Upper lobe of left lung (tissue), 6 donors: Measurements from ENCODE around the gene METTL25B. TPM values are rescaled to one million over a fixed set of nuclear protein-coding genes. Genes with fewer than 3 reads are reported as not detected.
A peak's percentile ranks its signal among the peaks of the same experiment; 100 is the strongest.
"Not testable (repeated sequence)": the region's sequence is repeated elsewhere in the genome, so short reads cannot be mapped to it uniquely, and the experiment has no call there.

ENCODE experiments used
- ATAC-seq, 2 donors: fragments of 200-7000 bp; cut with Tn5 transposase; one replicate each; pipeline ENCODE4 v1.9.1; 2022; ENCODE audit warnings: mild to moderate bottlenecking in 2 of 2, moderate library complexity in 2 of 2; ENCODE audit not compliant: low FRiP score in 2 of 2
- DNase-seq, 2 donors: peaks; one replicate each; pipeline ENCODE4 v3.0.0-alpha.2; 2019 to 2020
- H3K27ac ChIP-seq, 4 donors: fragments of 200-600 bp; sonication (generic); one replicate each; pipeline ENCODE4 v1.5.1; 2016 to 2019
- H3K27me3 ChIP-seq, 4 donors: fragments of 200-600 bp; sonication (generic); one replicate each; pipeline ENCODE4 v1.5.1; 2017 to 2019
- H3K36me3 ChIP-seq, 4 donors: fragments of 200-600 bp; sonication (generic); one replicate each; pipeline ENCODE4 v1.5.1; 2016 to 2019
- H3K4me1 ChIP-seq, 4 donors: fragments of 200-600 bp; sonication (generic); one replicate each; pipeline ENCODE4 v1.5.1; 2018 to 2019
- H3K4me3 ChIP-seq, 4 donors: fragments of 200-600 bp; sonication (generic); one replicate each; pipeline ENCODE4 v1.5.1; 2017 to 2019; ENCODE audit warnings: mild to moderate bottlenecking in 2 of 4, moderate library complexity in 1 of 4
- H3K9me3 ChIP-seq, 4 donors: fragments of 200-600 bp; sonication (generic); one replicate each; pipeline ENCODE4 v1.5.1; 2018 to 2019
- CTCF ChIP-seq, 6 experiments: fragments of 450-650 bp in 4 of 6; fragments of 200-600 bp in 2 of 6; sonication (generic) in 2 of 6; IDR thresholded peaks; one replicate each; pipeline ENCODE4 v1.5.1; 2016 to 2019; ENCODE audit warnings: antibody characterized with exemption in 6 of 6
- EP300 ChIP-seq, 4 donors: sonication (generic); formaldehyde crosslinking; IDR thresholded peaks; one replicate each; pipeline ENCODE4 v1.5.1; 2017; ENCODE audit warnings: antibody characterized with exemption in 4 of 4, control low read depth in 2 of 4
- POLR2A ChIP-seq, 4 donors: fragments of 450-650 bp; IDR thresholded peaks; one replicate each; pipeline ENCODE4 v1.5.1; 2016 to 2017; ENCODE audit warnings: antibody characterized with exemption in 4 of 4, mild to moderate bottlenecking in 2 of 4
- POLR2AphosphoS5 ChIP-seq, 2 donors: sonication (generic); formaldehyde crosslinking; IDR thresholded peaks; one replicate each; pipeline ENCODE4 v1.5.1; 2017; ENCODE audit warnings: antibody characterized with exemption in 2 of 2
- WGBS, 2 donors: methylation state at CpG; one replicate each; pipeline ENCODE4 v1.1.5; 2017 to 2018; 5-methylcytosine and 5-hydroxymethylcytosine counted together
- total RNA-seq, 6 donors: library from RNA; depleted of rRNA in 4 of 6; stranded (reverse); fragments of >200 nt in 4 of 6; gene quantifications; one replicate each; pipeline versions ENCODE4 v1.1.0 to v1.2.1, GENCODE V29; 2016 to 2021
- donor health status: DM: no; HTN: no; CAD: no; lungs with moderate emphysema.
- donor health status: DM: no; HTN: yes; CAD: no; lungs with severe emphysema.

METTL25B gene
- total RNA-seq, 6 donors from 2014 or later = 23.4 to 131 (median 39.9) TPM

DNA sequence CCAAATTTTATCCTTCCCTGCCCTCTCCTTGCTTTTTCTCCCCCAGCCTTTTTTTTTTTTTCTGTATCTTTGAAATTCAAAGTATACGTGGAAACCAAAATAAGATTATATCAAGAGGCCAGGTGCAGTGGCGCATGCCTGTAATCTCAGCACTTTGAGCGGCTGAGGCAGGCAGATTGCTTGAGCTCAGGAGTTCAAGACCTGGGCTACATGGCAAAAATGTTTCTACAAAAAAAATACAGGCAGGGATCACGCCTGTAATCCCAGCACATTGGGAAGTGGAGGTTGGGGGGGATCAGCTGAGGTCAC is 32.5 kb downstream of the METTL25B start:
- H3K4me3 ChIP-seq = no peak overlapping the region
- TF ChIP-seq POLR2AphosphoS5 (IDR thresholded peaks at IDR 0.05) (no peak), EP300 (IDR thresholded peaks at IDR 0.05) (no peak), CTCF (IDR thresholded peaks at IDR 0.05) (no peak), POLR2A (IDR thresholded peaks at IDR 0.05) (no peak)
- H3K27ac ChIP-seq = no peak overlapping the region
- no peak for DNase-seq
- peaks cover 0 to 3% (median under 1%) of the 10 kb centered on the region in 4 donors for H3K4me1 ChIP-seq
- H3K27me3 ChIP-seq = no peaks in the 10 kb centered on the region
- H3K36me3 ChIP-seq = no peaks in the 10 kb centered on the region
- no peaks in the 10 kb centered on the region for H3K9me3 ChIP-seq
- no peak for ATAC-seq
- 71 to 83% methylated on average over 4 of the region's 4 CpGs for WGBS, 2 donors

DNA sequence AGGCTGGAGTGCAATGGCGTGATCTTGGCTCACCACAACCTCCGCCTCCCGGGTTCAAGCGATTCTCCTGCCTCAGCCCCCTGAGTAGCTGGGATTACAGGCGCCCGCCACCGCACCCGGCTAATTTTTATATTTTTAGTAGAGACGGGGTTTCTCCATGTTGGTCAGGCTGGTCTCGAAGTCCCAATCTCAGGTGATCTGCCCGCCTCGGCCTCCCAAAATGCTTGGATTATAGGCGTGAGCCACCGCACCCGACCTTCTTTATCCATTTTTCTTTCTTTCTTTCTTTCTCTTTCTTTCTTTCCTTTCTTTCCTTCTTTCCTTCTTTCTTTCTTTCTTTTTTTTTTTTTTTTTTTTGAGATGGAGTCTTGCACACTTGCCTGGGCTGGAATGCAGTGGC is 36.9 kb downstream of the METTL25B start:
- not testable (repeated sequence) for H3K9me3 ChIP-seq, DNase-seq, H3K27me3 ChIP-seq, H3K36me3 ChIP-seq, ATAC-seq, H3K4me3 ChIP-seq, H3K27ac ChIP-seq
- WGBS, 2 donors = 93 to 95% methylated on average over 15 of the region's 15 CpGs
- peaks cover 21 to 34% (median 25%) of the 10 kb centered on the region in 4 donors for H3K4me1 ChIP-seq

- no peak for ATAC-seq
- Histone ChIP-seq H3K36me3 (peaks cover 0 to 8% (median 2%) of the 10 kb centered on the region in 4 donors), H3K4me1 (peaks cover 21 to 40% (median 29%) of the 10 kb centered on the region in 4 donors), H3K9me3 (no peaks in the 10 kb centered on the region), H3K27me3 (no peaks in the 10 kb centered on the region), H3K27ac (peak overlapping the region in 1 of 4 donors; percentile 92), H3K4me3 (peak overlapping the region in 2 of 4 donors; percentile 83 to 93)
- no peak for TF ChIP-seq POLR2AphosphoS5 (IDR thresholded peaks at IDR 0.05)
- no peak for TF ChIP-seq CTCF (IDR thresholded peaks at IDR 0.05)
- no peak for TF ChIP-seq EP300 (IDR thresholded peaks at IDR 0.05)
- TF ChIP-seq POLR2A (IDR thresholded peaks at IDR 0.05) = no peak
- WGBS, 2 donors = 87 to 89% methylated on average over 1 to 5 of the region's 5 CpGs
- DNase-seq = no peak
These were observed 37.4 kb downstream of the METTL25B start for GRCh38 chr1:156765666-156766065.

DNA sequence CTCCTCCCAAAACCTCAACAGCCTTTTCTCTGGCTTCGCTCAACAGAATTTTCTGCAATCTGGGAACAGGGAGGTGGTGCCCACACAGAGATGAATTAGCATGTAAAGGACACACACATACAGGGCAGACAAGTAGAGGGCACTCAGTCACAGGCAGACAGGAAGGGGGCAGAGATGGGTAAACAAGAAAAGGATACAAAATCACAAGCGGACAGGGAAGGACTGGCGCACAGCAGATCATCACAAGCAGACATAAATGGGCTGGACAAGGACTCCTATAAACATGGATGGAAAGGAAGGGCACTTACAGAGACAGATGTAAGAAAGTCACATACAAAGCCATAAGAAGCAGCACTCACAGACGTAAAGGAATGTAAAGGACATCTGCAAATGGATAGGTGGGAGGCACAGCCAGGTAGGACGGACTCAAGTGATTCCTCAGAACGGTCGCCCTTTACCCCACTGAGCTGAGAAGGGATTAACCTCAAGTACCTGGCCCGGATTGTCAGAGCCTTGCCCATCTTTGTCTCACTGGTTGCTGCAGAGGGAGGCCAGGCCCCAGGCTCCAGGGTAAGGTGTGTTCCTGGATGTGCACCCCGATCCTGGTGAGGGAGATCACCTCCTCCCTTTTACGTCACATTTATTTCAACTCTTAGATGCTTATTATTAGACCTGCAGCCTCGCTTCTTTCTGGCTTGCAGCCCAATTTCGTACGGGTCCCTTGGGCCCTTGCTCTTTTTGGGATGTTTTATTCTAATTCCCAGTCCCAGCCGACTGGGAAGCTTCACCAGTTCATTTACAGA is 38.2 kb downstream of the METTL25B start:
- DNase-seq = no peak
- peak overlapping the region; percentile 92 to 95 (median 94) for H3K27ac ChIP-seq

More for the DNA sequence above, 38.2 kb downstream of the METTL25B start:
- Histone ChIP-seq H3K27me3 (no peaks in the 10 kb centered on the region), H3K9me3 (no peaks in the 10 kb centered on the region), H3K4me3 (peak overlapping the region; percentile 45 to 93 (median 88)), H3K4me1 (peaks cover 27 to 48% (median 37%) of the 10 kb centered on the region in 4 donors), H3K36me3 (peaks cover 0 to 16% (median 2%) of the 10 kb centered on the region in 4 donors)
- peak; percentile 4 to 20 for ATAC-seq
- TF ChIP-seq POLR2AphosphoS5 (IDR thresholded peaks at IDR 0.05) (no peak), EP300 (IDR thresholded peaks at IDR 0.05) (no peak), POLR2A (IDR thresholded peaks at IDR 0.05) (no peak), CTCF (IDR thresholded peaks at IDR 0.05) (no peak)
- 7 to 8% methylated on average over 14 of the region's 14 CpGs for WGBS, 2 donors
